Uterus (tissue), 4 donors: Measurements from ENCODE around the gene CEBPB. TPM values are rescaled to one million over a fixed set of nuclear protein-coding genes. Genes with fewer than 3 reads are reported as not detected.
"Not testable (repeated sequence)": the region's sequence is repeated elsewhere in the genome, so short reads cannot be mapped to it uniquely, and the experiment has no call there.

Source experiments
- DNase-seq, 2 donors: peaks; one replicate each; pipeline ENCODE4 v3.0.0-alpha.2; 2019 to 2020
- H3K27ac ChIP-seq, 2 donors: fragments of 200-600 bp; sonication (generic); 1 replicate in 1 of 2; 2 replicates in 1 of 2; pipeline ENCODE4 v1.5.1; 2016 to 2018
- H3K27me3 ChIP-seq, 2 donors: fragments of 200-600 bp; sonication (generic); one replicate each; pipeline ENCODE4 v1.5.1; 2018 to 2019; ENCODE audit warnings: control low read depth in 1 of 2
- H3K36me3 ChIP-seq, 2 donors: fragments of 200-600 bp; sonication (generic); one replicate each; pipeline ENCODE4 v1.5.1; 2019; ENCODE audit warnings: control low read depth in 1 of 2
- H3K4me1 ChIP-seq, 2 donors: fragments of 200-600 bp; sonication (generic); one replicate each; pipeline ENCODE4 v1.5.1; 2018 to 2019; ENCODE audit warnings: control low read depth in 1 of 2
- H3K4me3 ChIP-seq, 2 donors: fragments of 200-600 bp; sonication (generic); 1 replicate in 1 of 2; 2 replicates in 1 of 2; pipeline ENCODE4 v1.5.1; 2018 to 2019; ENCODE audit warnings: mild to moderate bottlenecking in 1 of 2
- H3K9me3 ChIP-seq, 2 donors: fragments of 200-600 bp; sonication (generic); one replicate each; pipeline ENCODE4 v1.5.1; 2019; ENCODE audit warnings: control low read depth in 1 of 2
- CTCF ChIP-seq, 4 experiments: fragments of 200-600 bp in 2 of 4; fragments of 450-650 bp in 2 of 4; sonication (generic) in 2 of 4; IDR thresholded peaks; one replicate each; pipeline ENCODE4 v1.5.1; 2016 to 2019; ENCODE audit warnings: antibody characterized with exemption in 4 of 4, mild to moderate bottlenecking in 2 of 4, moderate library complexity in 1 of 4
- POLR2A ChIP-seq, 2 donors: fragments of 450-650 bp; IDR thresholded peaks; one replicate each; pipeline ENCODE4 v1.6.1; 2016; ENCODE audit warnings: antibody characterized with exemption in 2 of 2, mild to moderate bottlenecking in 1 of 2, moderate library complexity in 1 of 2
- intact Hi-C: fragments of 100-400 bp; cut with DNase I; formaldehyde crosslinking; loops from one replicate; pipeline ENCODE4 v1.15.1; 2023; ENCODE audit warnings: low total_unique reads
- total RNA-seq, 4 donors: library from RNA; depleted of rRNA in 3 of 4; stranded (reverse); fragments of >200 nt in 3 of 4; gene quantifications; one replicate each; pipeline versions ENCODE4 v1.1.0 to v1.2.4, GENCODE V29; 2014 to 2023
- donor health status: DM: yes; HTN: yes; CAD: no.

CEBPB gene
- total RNA-seq, 4 donors from 2014 or later = 15.6 to 100 (median 59.9) TPM

- intact Hi-C loops = no loop called here
- TF ChIP-seq CTCF (IDR thresholded peaks at IDR 0.05) (no peak), POLR2A (IDR thresholded peaks at IDR 0.05) (no peak)
- H3K27ac ChIP-seq = no peak overlapping the region
- H3K36me3 ChIP-seq = no peaks in the 10 kb centered on the region
- no peaks in the 10 kb centered on the region for H3K4me1 ChIP-seq
- no peaks in the 10 kb centered on the region for H3K27me3 ChIP-seq
- no peak overlapping the region for H3K4me3 ChIP-seq
- DNase-seq = no peak
- H3K9me3 ChIP-seq = peaks cover 0 to 6% of the 10 kb centered on the region in 2 donors
These were observed 12.0 kb downstream of the CEBPB start for GRCh38 chr20:50202677-50203076.

GRCh38 chr20:50203951-50204937 is 13.6 kb downstream of the CEBPB start:
- intact Hi-C loops = no loop called here
- H3K36me3 ChIP-seq = no peaks in the 10 kb centered on the region
- DNase-seq = no peak
- peaks cover 0 to 6% of the 10 kb centered on the region in 2 donors for H3K9me3 ChIP-seq
- TF ChIP-seq CTCF (IDR thresholded peaks at IDR 0.05) = no peak
- no peak for TF ChIP-seq POLR2A (IDR thresholded peaks at IDR 0.05)
- H3K27ac ChIP-seq = no peak overlapping the region
- no peaks in the 10 kb centered on the region for H3K4me1 ChIP-seq
- no peak overlapping the region for H3K4me3 ChIP-seq
- H3K27me3 ChIP-seq = no peaks in the 10 kb centered on the region

- no peak overlapping the region for H3K4me3 ChIP-seq
- no peaks in the 10 kb centered on the region for H3K4me1 ChIP-seq
- no peak overlapping the region for H3K27ac ChIP-seq
- H3K9me3 ChIP-seq = peaks cover 0 to 6% of the 10 kb centered on the region in 2 donors
- DNase-seq = no peak
- H3K36me3 ChIP-seq = no peaks in the 10 kb centered on the region
- intact Hi-C loops = no loop called here
- TF ChIP-seq POLR2A (IDR thresholded peaks at IDR 0.05) = no peak
- no peak for TF ChIP-seq CTCF (IDR thresholded peaks at IDR 0.05)
- H3K27me3 ChIP-seq = no peaks in the 10 kb centered on the region
These were observed 16.4 kb downstream of the CEBPB start for GRCh38 chr20:50207026-50207425.

- TF ChIP-seq CTCF (IDR thresholded peaks at IDR 0.05) (no peak), POLR2A (IDR thresholded peaks at IDR 0.05) (no peak)
- no peak for DNase-seq
- H3K36me3 ChIP-seq = no peaks in the 10 kb centered on the region
- H3K27me3 ChIP-seq = no peaks in the 10 kb centered on the region
- intact Hi-C loops = no loop called here
- H3K9me3 ChIP-seq = peaks cover 0 to 6% of the 10 kb centered on the region in 2 donors
- no peaks in the 10 kb centered on the region for H3K4me1 ChIP-seq
- no peak overlapping the region for H3K4me3 ChIP-seq
- H3K27ac ChIP-seq = no peak overlapping the region
These were observed 17.5 kb downstream of the CEBPB start for GRCh38 chr20:50208085-50208491.

GRCh38 chr20:50208815-50209214 is 18.2 kb downstream of the CEBPB start:
- H3K4me1 ChIP-seq, DNase-seq, H3K36me3 ChIP-seq, intact Hi-C loops, H3K4me3 ChIP-seq, H3K27me3 ChIP-seq, H3K9me3 ChIP-seq, H3K27ac ChIP-seq: not testable (repeated sequence)
